ENCODE measurements around the gene EVI5.

DNA sequence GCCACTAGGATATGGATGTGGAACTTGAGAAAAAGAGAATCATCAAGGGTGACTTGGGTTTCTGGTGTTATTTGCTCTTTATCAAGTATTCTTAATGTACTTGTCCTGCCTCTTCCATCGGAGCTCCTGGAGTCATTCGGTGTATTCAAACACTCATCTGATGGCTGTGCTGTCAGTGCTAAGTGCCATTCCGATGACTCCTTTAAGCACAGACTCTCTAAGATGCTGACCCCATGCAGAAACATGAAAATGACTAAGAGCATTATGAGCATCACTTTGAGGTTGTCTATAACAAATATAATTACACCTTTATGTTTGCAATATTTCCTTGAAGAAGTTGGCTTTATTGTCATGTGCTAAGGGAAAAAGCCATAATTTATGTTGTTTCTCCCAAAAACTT, 35.6 kb upstream of the EVI5 start:
- TF ChIP-seq, protein P1, sequence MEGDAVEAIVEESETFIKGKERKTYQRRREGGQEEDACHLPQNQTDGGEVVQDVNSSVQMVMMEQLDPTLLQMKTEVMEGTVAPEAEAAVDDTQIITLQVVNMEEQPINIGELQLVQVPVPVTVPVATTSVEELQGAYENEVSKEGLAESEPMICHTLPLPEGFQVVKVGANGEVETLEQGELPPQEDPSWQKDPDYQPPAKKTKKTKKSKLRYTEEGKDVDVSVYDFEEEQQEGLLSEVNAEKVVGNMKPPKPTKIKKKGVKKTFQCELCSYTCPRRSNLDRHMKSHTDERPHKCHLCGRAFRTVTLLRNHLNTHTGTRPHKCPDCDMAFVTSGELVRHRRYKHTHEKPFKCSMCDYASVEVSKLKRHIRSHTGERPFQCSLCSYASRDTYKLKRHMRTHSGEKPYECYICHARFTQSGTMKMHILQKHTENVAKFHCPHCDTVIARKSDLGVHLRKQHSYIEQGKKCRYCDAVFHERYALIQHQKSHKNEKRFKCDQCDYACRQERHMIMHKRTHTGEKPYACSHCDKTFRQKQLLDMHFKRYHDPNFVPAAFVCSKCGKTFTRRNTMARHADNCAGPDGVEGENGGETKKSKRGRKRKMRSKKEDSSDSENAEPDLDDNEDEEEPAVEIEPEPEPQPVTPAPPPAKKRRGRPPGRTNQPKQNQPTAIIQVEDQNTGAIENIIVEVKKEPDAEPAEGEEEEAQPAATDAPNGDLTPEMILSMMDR (IDR thresholded peaks at IDR 0.05): no peak
- no peak for TF ChIP-seq POLR2A (IDR thresholded peaks at IDR 0.05)

All from adrenal gland (tissue), 5 donors.